ENCODE results near the gene PIKFYVE. TPM values are rescaled to one million over a fixed set of nuclear protein-coding genes. Genes with fewer than 3 reads are reported as not detected.
"Not testable (repeated sequence)": the region's sequence is repeated elsewhere in the genome, so short reads cannot be mapped to it uniquely, and the experiment has no call there.

Gene PIKFYVE
- total RNA-seq, 3 donors from 2014 or later = 33.8 to 55.8 (median 45.1) TPM

- H3K4me1 ChIP-seq = no peaks in the 10 kb centered on the region
- no peaks in the 10 kb centered on the region for H3K27me3 ChIP-seq
- no peaks in the 10 kb centered on the region for H3K9me3 ChIP-seq
- H3K4me3 ChIP-seq = no peak overlapping the region
- no peak for DNase-seq (ENCODE audit: low spot score in 2 of 2)
- H3K27ac ChIP-seq = no peak overlapping the region
- no peak for TF ChIP-seq POLR2AphosphoS5 (IDR thresholded peaks at IDR 0.05)
- TF ChIP-seq POLR2A (IDR thresholded peaks at IDR 0.05) = no peak
- TF ChIP-seq CTCF (IDR thresholded peaks at IDR 0.05) = no peak
- intact Hi-C loops (cut with DNase I; ENCODE audit: low total_unique reads) = no loop called here
- peaks cover 3% of the 10 kb centered on the region for H3K36me3 ChIP-seq
Observed at GRCh38 chr2:208352644-208353567, 86.9 kb downstream of the PIKFYVE start.

GRCh38 chr2:208354964-208355381 lies 88.9 kb downstream of the PIKFYVE start:
- Histone ChIP-seq H3K4me1 (no peaks in the 10 kb centered on the region), H3K9me3 (no peaks in the 10 kb centered on the region), H3K4me3 (no peak overlapping the region), H3K27ac (no peak overlapping the region), H3K36me3 (peaks cover 3% of the 10 kb centered on the region), H3K27me3 (no peaks in the 10 kb centered on the region)
- TF ChIP-seq POLR2AphosphoS5 (IDR thresholded peaks at IDR 0.05) = no peak
- TF ChIP-seq CTCF (IDR thresholded peaks at IDR 0.05) = no peak
- no peak for TF ChIP-seq POLR2A (IDR thresholded peaks at IDR 0.05)
- intact Hi-C loops (cut with DNase I; ENCODE audit: low total_unique reads) = no loop called here
- DNase-seq (ENCODE audit: low spot score in 2 of 2) = no peak

DNA sequence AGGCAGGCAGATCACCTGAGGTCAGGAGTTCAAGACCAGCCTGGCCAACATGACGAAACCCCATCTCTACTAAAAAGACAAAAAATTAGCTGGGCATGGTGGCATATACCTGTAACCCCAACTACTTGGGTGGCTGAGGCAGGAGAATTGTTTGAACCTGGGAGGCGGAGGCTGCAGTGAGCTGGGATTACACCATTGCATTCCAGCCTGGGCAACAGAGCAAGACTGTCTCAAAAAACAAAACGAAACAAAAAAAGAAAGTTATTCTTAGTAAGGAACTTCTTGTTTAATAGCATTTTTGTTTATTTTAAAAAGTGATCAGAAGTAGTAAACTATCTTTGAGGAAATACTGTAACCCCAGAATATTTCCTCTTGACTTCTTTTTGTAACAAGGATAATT lies 90.4 kb downstream of the PIKFYVE start:
- H3K4me1 ChIP-seq; H3K27ac ChIP-seq; intact Hi-C loops (cut with DNase I; ENCODE audit: low total_unique reads): not testable (repeated sequence)

GRCh38 chr2:208356846-208357574 lies 91.0 kb downstream of the PIKFYVE start:
- H3K4me1 ChIP-seq = no peaks in the 10 kb centered on the region
- no peaks in the 10 kb centered on the region for H3K9me3 ChIP-seq
- H3K36me3 ChIP-seq = peaks cover 3% of the 10 kb centered on the region
- no peaks in the 10 kb centered on the region for H3K27me3 ChIP-seq
- intact Hi-C loops (cut with DNase I; ENCODE audit: low total_unique reads) = no loop called here
- TF ChIP-seq POLR2A (IDR thresholded peaks at IDR 0.05) (no peak), POLR2AphosphoS5 (IDR thresholded peaks at IDR 0.05) (no peak), CTCF (IDR thresholded peaks at IDR 0.05) (no peak)
- H3K4me3 ChIP-seq = no peak overlapping the region
- no peak overlapping the region for H3K27ac ChIP-seq
- DNase-seq (ENCODE audit: low spot score in 2 of 2) = no peak

More for the DNA sequence above, 90.4 kb downstream of the PIKFYVE start:
- DNase-seq (ENCODE audit: low spot score in 2 of 2); H3K27me3 ChIP-seq; H3K36me3 ChIP-seq; H3K9me3 ChIP-seq; H3K4me3 ChIP-seq: not testable (repeated sequence)

- DNase-seq (ENCODE audit: low spot score in 2 of 2) = no peak
- Histone ChIP-seq H3K4me1 (no peaks in the 10 kb centered on the region), H3K9me3 (no peaks in the 10 kb centered on the region), H3K4me3 (peak overlapping the region; percentile 19 to 63 (median 45)), H3K27ac (peak overlapping the region in 1 of 2 donors; percentile 36), H3K36me3 (peaks cover 3% of the 10 kb centered on the region), H3K27me3 (no peaks in the 10 kb centered on the region)
- TF ChIP-seq POLR2AphosphoS5 (IDR thresholded peaks at IDR 0.05) (no peak), CTCF (IDR thresholded peaks at IDR 0.05) (no peak)
- intact Hi-C loops (cut with DNase I; ENCODE audit: low total_unique reads) = no loop called here
Observed at GRCh38 chr2:208358758-208359631, 92.9 kb downstream of the PIKFYVE start.

All from breast epithelium (tissue), 4 donors.